Breast epithelium (tissue), 4 donors: ENCODE data around the gene KLHL15. TPM values are rescaled to one million over a fixed set of nuclear protein-coding genes. Genes with fewer than 3 reads are reported as not detected.

Source experiments
- DNase-seq, 2 donors: peaks; one replicate each; pipeline ENCODE4 v3.0.0-alpha.2; 2019; ENCODE audit warnings: low spot score in 2 of 2
- H3K27ac ChIP-seq, 2 donors: fragments of 200-600 bp; sonication (generic) in 1 of 2; one replicate each; pipeline ENCODE4 v1.5.1; 2016 to 2019; ENCODE audit warnings: mild to moderate bottlenecking in 1 of 2
- H3K27me3 ChIP-seq, 2 donors: fragments of 200-600 bp; sonication (generic) in 1 of 2; one replicate each; pipeline versions ENCODE4 v1.5.1 to v1.6.0; 2017 to 2019; ENCODE audit warnings: control low read depth in 1 of 2, mild to moderate bottlenecking in 1 of 2
- H3K36me3 ChIP-seq: fragments of 200-600 bp; one replicate; pipeline ENCODE4 v1.5.1; 2019
- H3K4me1 ChIP-seq, 2 donors: fragments of 200-600 bp; sonication (generic); one replicate each; pipeline ENCODE4 v1.5.1; 2016 to 2019; ENCODE audit warnings: control low read depth in 1 of 2
- H3K4me3 ChIP-seq, 3 donors: fragments of 200-600 bp; sonication (generic); 1 replicate in 2 of 3; 2 replicates in 1 of 3; pipeline ENCODE4 v1.5.1; 2016 to 2019; ENCODE audit warnings: mild to moderate bottlenecking in 3 of 3, moderate library complexity in 2 of 3
- H3K9me3 ChIP-seq, 2 donors: fragments of 200-600 bp; sonication (generic) in 1 of 2; one replicate each; pipeline ENCODE4 v1.5.1; 2016 to 2019; ENCODE audit warnings: control low read depth in 1 of 2
- CTCF ChIP-seq, 3 donors: fragments of 450-650 bp; IDR thresholded peaks; one replicate each; pipeline ENCODE4 v1.5.1; 2016 to 2017; ENCODE audit warnings: antibody characterized with exemption in 3 of 3, mild to moderate bottlenecking in 3 of 3, moderate library complexity in 3 of 3
- POLR2A ChIP-seq: fragments of 450-650 bp; IDR thresholded peaks from one replicate; pipeline ENCODE4 v1.6.1; 2016; ENCODE audit warnings: antibody characterized with exemption, mild to moderate bottlenecking, moderate library complexity
- POLR2AphosphoS5 ChIP-seq, 3 donors: sonication (generic); formaldehyde crosslinking; IDR thresholded peaks; one replicate each; pipeline ENCODE4 v1.6.1; 2017; ENCODE audit warnings: antibody characterized with exemption in 3 of 3
- intact Hi-C: fragments of 100-400 bp; cut with DNase I; formaldehyde crosslinking; loops from one replicate; pipeline ENCODE4 v1.15.1; 2023; ENCODE audit warnings: low total_unique reads
- total RNA-seq, 3 donors: library from RNA; depleted of rRNA; stranded (reverse); fragments of >200 nt; gene quantifications; one replicate each; pipeline ENCODE4 v1.1.0, GENCODE V29; 2016

Gene KLHL15
- total RNA-seq, 3 donors from 2014 or later = 6.9 to 16.5 (median 10.4) TPM

GRCh38 chrX:24020306-24020876, 6.6 kb downstream of the KLHL15 start:
- no peak for TF ChIP-seq POLR2A
- no peak for TF ChIP-seq CTCF (IDR thresholded peaks at IDR 0.05)
- H3K36me3 ChIP-seq = no peaks in the 10 kb centered on the region
- no peaks in the 10 kb centered on the region for H3K9me3 ChIP-seq
- no peak overlapping the region for H3K27ac ChIP-seq
- H3K4me3 ChIP-seq = no peak overlapping the region
- peaks cover 0 to 20% of the 10 kb centered on the region in 2 donors for H3K27me3 ChIP-seq
- intact Hi-C loops = loop anchor here (1.0 kb wide), 1 partner anchor 11 kb away; no protein-coding TSS in a partner anchor
- DNase-seq = no peak
- H3K4me1 ChIP-seq = no peaks in the 10 kb centered on the region

DNA sequence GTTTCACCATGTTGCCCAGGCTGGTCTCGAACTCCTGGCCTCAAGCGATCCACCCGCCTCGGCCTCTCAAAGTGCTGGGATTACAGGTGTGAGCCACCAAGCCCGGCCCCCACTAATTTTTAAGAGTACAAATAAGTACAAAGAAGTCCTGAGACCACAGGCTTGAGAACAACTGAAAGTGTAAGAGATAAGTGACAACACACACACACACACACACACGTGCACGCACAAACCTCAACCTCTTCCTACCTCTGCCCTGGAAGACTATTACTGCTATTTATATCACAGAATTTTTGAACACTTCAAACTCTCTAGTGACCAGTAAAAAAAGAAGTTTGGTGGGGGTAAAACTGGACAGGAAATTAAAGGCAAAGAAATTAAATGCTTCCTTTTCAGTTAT, 7.5 kb downstream of the KLHL15 start:
- no peaks in the 10 kb centered on the region for H3K9me3 ChIP-seq
- H3K4me1 ChIP-seq = no peaks in the 10 kb centered on the region
- H3K27ac ChIP-seq = no peak overlapping the region
- H3K4me3 ChIP-seq = no peak overlapping the region
- no peak for DNase-seq
- H3K36me3 ChIP-seq = no peaks in the 10 kb centered on the region
- peaks cover 0 to 20% of the 10 kb centered on the region in 2 donors for H3K27me3 ChIP-seq
- TF ChIP-seq POLR2A (no peak), CTCF (IDR thresholded peaks at IDR 0.05) (no peak), POLR2AphosphoS5 (IDR thresholded peaks at IDR 0.05) (no peak)
- intact Hi-C loops = no loop called here

DNA sequence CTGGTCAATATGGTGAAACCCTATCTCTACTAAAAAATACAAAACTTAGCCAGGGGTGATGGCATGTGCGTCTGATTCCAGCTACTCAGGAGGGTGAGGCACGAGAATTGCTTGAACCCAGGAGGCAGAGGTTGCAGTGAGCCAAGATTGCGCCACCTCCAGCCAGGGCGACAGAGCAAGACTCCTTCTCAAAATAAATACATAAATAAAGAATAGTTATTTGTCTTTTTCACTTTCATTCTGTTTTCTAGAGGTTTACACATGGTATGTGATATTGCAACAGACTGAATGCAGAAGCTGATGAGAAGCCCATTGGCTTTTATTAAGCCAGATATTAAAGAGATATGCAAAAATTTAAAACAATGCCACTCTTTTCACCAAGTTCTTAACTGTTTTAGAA, 8.2 kb downstream of the KLHL15 start:
- H3K27me3 ChIP-seq = peaks cover 0 to 24% of the 10 kb centered on the region in 2 donors
- no peaks in the 10 kb centered on the region for H3K9me3 ChIP-seq
- no peak for DNase-seq
- no peaks in the 10 kb centered on the region for H3K4me1 ChIP-seq
- H3K27ac ChIP-seq = no peak overlapping the region
- no peak for TF ChIP-seq CTCF (IDR thresholded peaks at IDR 0.05)
- no peak for TF ChIP-seq POLR2A
- TF ChIP-seq POLR2AphosphoS5 (IDR thresholded peaks at IDR 0.05) = no peak
- intact Hi-C loops = no loop called here
- no peak overlapping the region for H3K4me3 ChIP-seq
- no peaks in the 10 kb centered on the region for H3K36me3 ChIP-seq

- H3K27ac ChIP-seq = no peak overlapping the region
- no peak for TF ChIP-seq CTCF (IDR thresholded peaks at IDR 0.05)
- no peak for TF ChIP-seq POLR2A
- no peak for TF ChIP-seq POLR2AphosphoS5 (IDR thresholded peaks at IDR 0.05)
- H3K27me3 ChIP-seq = peaks cover 0 to 33% of the 10 kb centered on the region in 2 donors
- intact Hi-C loops = no loop called here
- H3K4me3 ChIP-seq = no peak overlapping the region
- no peak for DNase-seq
- no peaks in the 10 kb centered on the region for H3K36me3 ChIP-seq
- no peaks in the 10 kb centered on the region for H3K4me1 ChIP-seq
- no peaks in the 10 kb centered on the region for H3K9me3 ChIP-seq
Measured at GRCh38 chrX:24017674-24018073, 9.3 kb downstream of the KLHL15 start.

DNA sequence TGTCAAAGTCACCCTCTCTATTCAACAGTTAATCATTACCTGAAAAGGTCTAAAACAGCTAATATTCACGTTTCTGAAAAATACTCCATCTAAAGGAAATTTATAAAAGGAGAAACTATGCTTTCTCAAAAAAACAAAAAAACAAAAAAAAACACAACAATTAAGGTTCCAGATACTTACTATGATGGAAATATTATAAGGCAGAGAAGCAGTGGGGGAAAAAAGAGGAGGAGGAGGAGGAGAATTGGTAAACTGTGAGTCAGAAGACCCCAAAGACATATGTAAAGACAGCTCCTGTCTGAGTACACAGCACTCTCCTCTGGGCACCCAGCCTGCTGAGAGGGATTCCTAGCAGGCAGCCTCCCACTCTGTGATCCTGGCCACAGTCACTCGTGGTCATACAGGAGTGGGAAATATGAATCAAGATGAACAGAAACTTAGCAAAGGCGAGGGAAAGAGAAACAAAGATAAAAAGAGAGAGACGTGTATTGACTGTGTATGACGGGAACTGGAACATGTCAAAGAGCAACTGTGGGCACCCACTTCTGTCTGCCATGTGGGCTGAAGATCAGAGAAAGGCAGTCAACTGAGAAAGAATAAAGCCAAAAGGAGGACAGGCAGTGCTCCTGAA, 12.5 kb downstream of the KLHL15 start:
- no peaks in the 10 kb centered on the region for H3K36me3 ChIP-seq
- DNase-seq = no peak
- no peak overlapping the region for H3K27ac ChIP-seq
- no peak overlapping the region for H3K4me3 ChIP-seq
- H3K4me1 ChIP-seq = no peaks in the 10 kb centered on the region
- H3K9me3 ChIP-seq = no peaks in the 10 kb centered on the region
- peaks cover 0 to 46% of the 10 kb centered on the region in 2 donors for H3K27me3 ChIP-seq
- no peak for TF ChIP-seq CTCF (IDR thresholded peaks at IDR 0.05)
- no peak for TF ChIP-seq POLR2AphosphoS5 (IDR thresholded peaks at IDR 0.05)
- TF ChIP-seq POLR2A = no peak
- intact Hi-C loops = no loop called here
